ENCODE data around the gene FRYL. TPM values are rescaled to one million over a fixed set of nuclear protein-coding genes. Genes with fewer than 3 reads are reported as not detected.

FRYL gene
- polyA plus RNA-seq, 1 experiment = 28.0 TPM

DNA sequence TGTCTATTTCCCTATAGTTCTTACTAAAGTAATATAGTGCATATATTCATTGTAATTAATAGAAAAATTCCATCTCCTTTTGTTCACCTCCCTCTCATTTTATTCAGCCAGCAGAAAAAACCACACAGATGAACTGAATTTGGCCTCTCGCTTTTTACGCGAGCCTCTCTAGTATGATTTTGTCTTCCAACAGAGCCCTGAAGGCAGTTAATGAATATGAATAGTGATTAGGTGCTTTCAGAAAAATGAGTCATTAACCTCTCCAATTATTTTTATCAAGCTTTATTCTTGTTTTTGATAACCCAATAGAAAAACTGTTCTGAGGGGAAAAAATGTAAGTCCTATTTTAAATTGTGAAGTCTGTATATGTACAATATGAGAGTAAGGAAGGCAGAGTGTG lies 215.9 kb downstream of the FRYL start:
- ChIA-PET POLR2A (no interaction called here), CTCF (no interaction called here)
- Histone ChIP-seq H3K9me3 (ENCODE audit: control insufficient read depth, insufficient read depth, low read length) (no peaks in the 10 kb centered on the region), H3K27me3 (ENCODE audit: control insufficient read depth, insufficient read depth, low read length) (no peaks in the 10 kb centered on the region), H3K4me3 (ENCODE audit: low read depth, low read length) (no peak overlapping the region), H3K27ac (ENCODE audit: low read depth, low read length) (no peak overlapping the region)
- TF ChIP-seq, protein P1, sequence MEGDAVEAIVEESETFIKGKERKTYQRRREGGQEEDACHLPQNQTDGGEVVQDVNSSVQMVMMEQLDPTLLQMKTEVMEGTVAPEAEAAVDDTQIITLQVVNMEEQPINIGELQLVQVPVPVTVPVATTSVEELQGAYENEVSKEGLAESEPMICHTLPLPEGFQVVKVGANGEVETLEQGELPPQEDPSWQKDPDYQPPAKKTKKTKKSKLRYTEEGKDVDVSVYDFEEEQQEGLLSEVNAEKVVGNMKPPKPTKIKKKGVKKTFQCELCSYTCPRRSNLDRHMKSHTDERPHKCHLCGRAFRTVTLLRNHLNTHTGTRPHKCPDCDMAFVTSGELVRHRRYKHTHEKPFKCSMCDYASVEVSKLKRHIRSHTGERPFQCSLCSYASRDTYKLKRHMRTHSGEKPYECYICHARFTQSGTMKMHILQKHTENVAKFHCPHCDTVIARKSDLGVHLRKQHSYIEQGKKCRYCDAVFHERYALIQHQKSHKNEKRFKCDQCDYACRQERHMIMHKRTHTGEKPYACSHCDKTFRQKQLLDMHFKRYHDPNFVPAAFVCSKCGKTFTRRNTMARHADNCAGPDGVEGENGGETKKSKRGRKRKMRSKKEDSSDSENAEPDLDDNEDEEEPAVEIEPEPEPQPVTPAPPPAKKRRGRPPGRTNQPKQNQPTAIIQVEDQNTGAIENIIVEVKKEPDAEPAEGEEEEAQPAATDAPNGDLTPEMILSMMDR (IDR thresholded peaks at IDR 0.05; ENCODE audit: low read depth, low read length) = no peak
- no peak for DNase-seq (ENCODE audit: low read depth, low spot score)

DNA sequence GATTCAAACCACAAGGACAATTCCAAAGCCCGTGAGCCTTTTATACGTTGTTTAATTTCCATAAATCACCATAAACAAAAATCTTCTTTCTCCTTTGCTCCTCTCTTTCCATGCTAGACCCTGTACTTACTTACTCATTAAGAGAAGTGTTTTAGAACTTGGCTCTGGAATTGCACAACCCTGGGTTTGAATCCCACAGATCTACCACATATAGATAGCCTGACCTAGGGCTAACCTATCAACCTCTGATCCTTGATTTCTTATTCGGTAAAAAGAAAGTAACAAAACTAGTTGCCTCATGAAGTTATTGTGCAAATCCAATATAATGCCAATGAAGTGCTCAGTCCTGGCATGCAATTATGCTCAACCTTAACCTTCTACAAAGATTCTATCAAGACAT lies 221.3 kb downstream of the FRYL start:
- Histone ChIP-seq H3K27me3 (ENCODE audit: control insufficient read depth, insufficient read depth, low read length) (no peaks in the 10 kb centered on the region), H3K27ac (ENCODE audit: low read depth, low read length) (no peak overlapping the region), H3K4me3 (ENCODE audit: low read depth, low read length) (no peak overlapping the region), H3K9me3 (ENCODE audit: control insufficient read depth, insufficient read depth, low read length) (no peaks in the 10 kb centered on the region)
- no peak for DNase-seq (ENCODE audit: low read depth, low spot score)
- POLR2A ChIA-PET = no interaction called here
- CTCF ChIA-PET = no interaction called here
- TF ChIP-seq, protein P1 (IDR thresholded peaks at IDR 0.05; ENCODE audit: low read depth, low read length) = no peak

DNA sequence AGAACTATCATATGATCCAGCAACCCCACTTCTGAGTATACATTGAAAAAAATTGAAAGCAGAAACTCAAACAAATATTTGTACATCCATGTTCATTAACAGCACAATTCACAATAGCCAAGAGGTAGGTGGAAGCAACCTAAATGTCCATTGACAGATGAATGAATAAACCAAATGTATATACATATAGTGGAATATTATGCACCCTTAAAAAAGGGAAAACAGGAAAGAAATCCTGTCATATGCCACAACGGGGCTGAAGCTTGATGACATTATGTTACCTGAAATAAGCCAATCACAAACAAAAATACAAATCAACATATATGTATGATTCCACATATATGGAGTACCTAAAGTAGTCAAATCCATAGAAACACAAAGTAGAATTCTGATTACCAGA lies 222.1 kb downstream of the FRYL start:
- ChIA-PET POLR2A (no interaction called here), CTCF (interaction anchor here (1.5 to 2.3 kb wide), 2 partner anchors 12 to 405 kb away, joined by 4 to 11 read pairs; no protein-coding TSS in a partner anchor)
- no peak overlapping the region for H3K27ac ChIP-seq (ENCODE audit: low read depth, low read length)
- H3K4me3 ChIP-seq (ENCODE audit: low read depth, low read length) = no peak overlapping the region
- H3K9me3 ChIP-seq (ENCODE audit: control insufficient read depth, insufficient read depth, low read length) = no peaks in the 10 kb centered on the region
- no peak for DNase-seq (ENCODE audit: low read depth, low spot score)
- TF ChIP-seq, protein P1 (IDR thresholded peaks at IDR 0.05; ENCODE audit: low read depth, low read length) = no peak
- H3K27me3 ChIP-seq (ENCODE audit: control insufficient read depth, insufficient read depth, low read length) = no peaks in the 10 kb centered on the region

DNA sequence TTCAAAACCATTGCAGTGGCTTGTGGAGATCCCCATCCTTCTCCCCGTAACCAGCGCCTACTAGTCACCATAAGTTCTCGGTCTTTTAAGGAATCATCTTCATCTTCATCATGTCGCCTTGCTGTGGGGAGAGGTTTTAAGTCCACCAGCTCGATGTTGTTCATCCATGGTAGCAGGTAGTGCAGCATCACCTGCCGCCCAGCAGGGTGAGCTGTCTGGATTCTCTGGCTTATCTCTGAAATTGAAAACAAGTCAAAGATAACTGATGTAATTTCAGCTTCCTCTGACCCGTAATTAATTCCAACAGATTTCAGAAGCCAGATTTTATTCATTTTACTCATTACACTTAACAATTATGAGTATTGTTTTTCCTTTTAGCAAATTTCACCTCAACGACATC lies 222.6 kb downstream of the FRYL start:
- DNase-seq (ENCODE audit: low read depth, low spot score) = no peak
- POLR2A ChIA-PET = no interaction called here
- TF ChIP-seq, protein P1 (IDR thresholded peaks at IDR 0.05; ENCODE audit: low read depth, low read length) = 0 out of 2 replicates have a peak, but pooled peaks have one; percentile 23
- H3K9me3 ChIP-seq (ENCODE audit: control insufficient read depth, insufficient read depth, low read length) = no peaks in the 10 kb centered on the region
- CTCF ChIA-PET = interaction anchor here (0.6 to 2.3 kb wide), 3 partner anchors 11 to 405 kb away, joined by 4 to 11 read pairs (median 6); no protein-coding TSS in a partner anchor
- H3K27me3 ChIP-seq (ENCODE audit: control insufficient read depth, insufficient read depth, low read length) = no peaks in the 10 kb centered on the region
- no peak overlapping the region for H3K27ac ChIP-seq (ENCODE audit: low read depth, low read length)
- H3K4me3 ChIP-seq (ENCODE audit: low read depth, low read length) = no peak overlapping the region

DNA sequence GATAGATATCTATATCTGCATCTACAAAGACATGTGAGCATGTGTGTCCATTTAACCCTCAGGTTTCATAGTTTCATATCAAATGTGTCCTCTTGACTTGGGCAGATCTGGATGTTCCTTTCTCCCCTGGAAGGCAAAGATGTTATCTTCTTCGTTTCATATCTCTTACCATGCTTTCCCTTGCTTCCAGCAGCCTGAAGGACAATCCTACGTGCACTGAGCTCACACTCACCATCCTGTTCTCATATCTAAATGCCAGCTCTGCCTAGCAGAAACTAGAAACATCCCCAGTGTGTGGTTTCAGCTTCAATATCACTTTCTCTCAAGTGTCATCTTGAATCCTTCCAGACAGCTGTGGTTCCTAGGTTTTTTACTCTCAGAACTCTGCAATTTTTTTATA lies 223.8 kb downstream of the FRYL start:
- CTCF ChIA-PET = interaction anchor here (1.1 to 2.3 kb wide), 2 partner anchors 10 to 23 kb away, joined by 4 to 11 read pairs; no protein-coding TSS in a partner anchor
- Histone ChIP-seq H3K4me3 (ENCODE audit: low read depth, low read length) (no peak overlapping the region), H3K27ac (ENCODE audit: low read depth, low read length) (no peak overlapping the region), H3K27me3 (ENCODE audit: control insufficient read depth, insufficient read depth, low read length) (no peaks in the 10 kb centered on the region), H3K9me3 (ENCODE audit: control insufficient read depth, insufficient read depth, low read length) (no peaks in the 10 kb centered on the region)
- POLR2A ChIA-PET = no interaction called here
- TF ChIP-seq, protein P1 (IDR thresholded peaks at IDR 0.05; ENCODE audit: low read depth, low read length) = no peak
- DNase-seq (ENCODE audit: low read depth, low spot score) = no peak
